Measurements from ENCODE around the gene CNKSR3.
A peak's percentile ranks its signal among the peaks of the same experiment; 100 is the strongest.

The CNKSR3 gene

GRCh38 chr6:154377726-154378125 is 132.8 kb downstream of the CNKSR3 start:
- no peak for DNase-seq

GRCh38 chr6:154373971-154374370 is 136.5 kb downstream of the CNKSR3 start:
- no peak for DNase-seq

GRCh38 chr6:154371281-154371680 is 139.2 kb downstream of the CNKSR3 start:
- DNase-seq, result peak; percentile 60

GRCh38 chr6:154370545-154370944 is 139.9 kb downstream of the CNKSR3 start:
- peak; percentile 41 for DNase-seq

- DNase-seq, result no peak
These were observed 142.4 kb downstream of the CNKSR3 start for GRCh38 chr6:154367839-154368695.

GRCh38 chr6:154367336-154367735 is 143.1 kb downstream of the CNKSR3 start:
- no peak for DNase-seq

GRCh38 chr6:154363821-154364220 is 146.7 kb downstream of the CNKSR3 start:
- DNase-seq, result no peak

- DNase-seq, result peak; percentile 20
These were observed 149.0 kb downstream of the CNKSR3 start for GRCh38 chr6:154361476-154361875.

GRCh38 chr6:154360476-154360875 is 150.0 kb downstream of the CNKSR3 start:
- no peak for DNase-seq

- no peak for DNase-seq
These were observed 150.8 kb downstream of the CNKSR3 start for GRCh38 chr6:154359679-154360078.

- no peak for DNase-seq
These were observed 151.3 kb downstream of the CNKSR3 start for GRCh38 chr6:154359161-154359574.

- DNase-seq, result no peak
These were observed 152.4 kb downstream of the CNKSR3 start for GRCh38 chr6:154358019-154358545.

GRCh38 chr6:154356690-154357089 is 153.8 kb downstream of the CNKSR3 start, which contains the start of gene IPCEF1:
Gene IPCEF1, minus strand, starts transcription at chr6:154356803. Its CDS starts 90,856 bp downstream, at chr6:154265947.
- no peak for DNase-seq

- no peak for DNase-seq
These were observed 154.4 kb downstream of the CNKSR3 start for GRCh38 chr6:154356113-154356512.

GRCh38 chr6:154354265-154354777 is 156.2 kb downstream of the CNKSR3 start:
- no peak for DNase-seq

- DNase-seq, result no peak
These were observed 156.9 kb downstream of the CNKSR3 start for GRCh38 chr6:154353626-154354025.

- DNase-seq, result no peak
These were observed 157.4 kb downstream of the CNKSR3 start for GRCh38 chr6:154352898-154353585.

- DNase-seq, result no peak
These were observed 160.2 kb downstream of the CNKSR3 start for GRCh38 chr6:154350293-154350692.

GRCh38 chr6:154347981-154348380 is 162.5 kb downstream of the CNKSR3 start:
- DNase-seq, result no peak

GRCh38 chr6:154345811-154346210 is 164.7 kb downstream of the CNKSR3 start:
- no peak for DNase-seq

GRCh38 chr6:154343473-154344308 is 166.8 kb downstream of the CNKSR3 start:
- peak; percentile 90 for DNase-seq

- DNase-seq, result no peak
These were observed 168.6 kb downstream of the CNKSR3 start for GRCh38 chr6:154341871-154342270.

GRCh38 chr6:154341336-154341735 is 169.1 kb downstream of the CNKSR3 start:
- DNase-seq, result no peak
